Stimulated activated CD8-positive, alpha-beta memory T cell treated with anti-CD3 and anti-CD28 coated beads, Interleukin-12 subunit alpha, Interleukin-12 subunit beta, amount 100 ng/mL, for 1 hour (primary cell): ENCODE data around the gene RIN2.
"Not testable (repeated sequence)": the region's sequence is repeated elsewhere in the genome, so short reads cannot be mapped to it uniquely, and the experiment has no call there.

ENCODE experiments used
- DNase-seq: peaks from one replicate; pipeline ENCODE4 v3.0.0-alpha.2; 2020; ENCODE audit warnings: low read depth

The RIN2 gene

GRCh38 chr20:19738951-19739350 lies 19.1 kb upstream of the RIN2 start:
- no peak for DNase-seq

- DNase-seq = no peak
Observed at GRCh38 chr20:19739351-19739750, 18.7 kb upstream of the RIN2 start.

- DNase-seq = no peak
Observed at GRCh38 chr20:19740512-19740911, 17.5 kb upstream of the RIN2 start.

- no peak for DNase-seq
Observed at GRCh38 chr20:19741924-19742323, 16.1 kb upstream of the RIN2 start.

GRCh38 chr20:19742974-19743639 lies 15.0 kb upstream of the RIN2 start:
- no peak for DNase-seq

GRCh38 chr20:19743640-19743995 lies 14.4 kb upstream of the RIN2 start:
- DNase-seq = no peak

- no peak for DNase-seq
Observed at GRCh38 chr20:19745106-19745505, 13.0 kb upstream of the RIN2 start.

GRCh38 chr20:19745584-19745983 lies 12.5 kb upstream of the RIN2 start:
- DNase-seq = no peak

GRCh38 chr20:19746396-19746795 lies 11.7 kb upstream of the RIN2 start:
- DNase-seq = no peak

GRCh38 chr20:19747903-19748302 lies 10.2 kb upstream of the RIN2 start:
- DNase-seq = no peak

GRCh38 chr20:19748681-19749080 lies 9.4 kb upstream of the RIN2 start:
- DNase-seq = no peak

- DNase-seq = no peak
Observed at GRCh38 chr20:19749618-19750071, 8.4 kb upstream of the RIN2 start.

GRCh38 chr20:19750101-19750606 lies 7.9 kb upstream of the RIN2 start:
- no peak for DNase-seq

GRCh38 chr20:19750907-19751636 lies 7.0 kb upstream of the RIN2 start:
- no peak for DNase-seq

- not testable (repeated sequence) for DNase-seq
Observed at GRCh38 chr20:19754201-19754600, 3.9 kb upstream of the RIN2 start.

GRCh38 chr20:19756761-19757486 lies 1.1 kb upstream of the RIN2 start:
- no peak for DNase-seq

- no peak for DNase-seq
Observed at GRCh38 chr20:19757487-19758132, 448 bp upstream of the RIN2 start.

- DNase-seq = no peak
Observed at GRCh38 chr20:19758501-19759331, 658 bp downstream of the RIN2 start.

GRCh38 chr20:19760371-19760721 lies 2.3 kb downstream of the RIN2 start:
- DNase-seq = no peak

GRCh38 chr20:19761326-19761725 lies 3.3 kb downstream of the RIN2 start:
- no peak for DNase-seq

- DNase-seq = no peak
Observed at GRCh38 chr20:19761841-19762240, 3.8 kb downstream of the RIN2 start.

GRCh38 chr20:19764207-19764606 lies 6.1 kb downstream of the RIN2 start:
- DNase-seq = no peak
